PC-9 (cell line): ENCODE data around the gene RBMS3.

Experiments
- CTCF ChIP-seq: fragments of 200-600 bp; sonication (generic); conservative IDR thresholded peaks from 2 replicates; pipeline ENCODE4 v1.6.1; 2017; ENCODE audit warnings: mixed run types, antibody characterized with exemption, mild to moderate bottlenecking, moderate library complexity
- EZH2 ChIP-seq: fragments of 200-600 bp; sonication (generic); IDR thresholded peaks from 2 replicates; pipeline ENCODE4 v1.8.0; 2017; ENCODE audit warnings: antibody characterized with exemption, low read depth

- TF ChIP-seq CTCF = no peak
- no peak for TF ChIP-seq EZH2
Observed at GRCh38 chr3:29655015-29655747, 374.3 kb downstream of the RBMS3 start.
